Panc1 (cell line): ENCODE results near the gene WNK4. TPM values are rescaled to one million over a fixed set of nuclear protein-coding genes. Genes with fewer than 3 reads are reported as not detected.

Source experiments
- ATAC-seq: fragments of 200-7000 bp; cut with Tn5 transposase; 2 replicates; pipeline ENCODE4 v1.9.1; 2020; ENCODE audit warnings: mild to moderate bottlenecking, moderate library complexity
- BruUV-seq: library from RNA; stranded (reverse); fragments of 400-500 nt; replicated peaks from 2 replicates; lab custom pipeline; 2021; lab: Mats Ljungman, UMichigan
- CTCF ChIA-PET: fragments of 300-600 bp; sonication (Branson Sonifier 250); formaldehyde crosslinking; loops from one replicate; lab custom pipeline; 2022; ENCODE audit warnings: antibody characterized with exemption; lab: Charles Lee
- POLR2A ChIA-PET: fragments of 300-600 bp; sonication (Branson Sonifier 250); formaldehyde crosslinking; loops from one replicate; lab custom pipeline; 2022; ENCODE audit warnings: antibody characterized with exemption; lab: Charles Lee
- DNase-seq: peaks from one replicate; pipeline ENCODE4 v3.0.0-alpha.2; 2010; ENCODE audit warnings: low read depth, low spot score
- H3K27ac ChIP-seq: 2 replicates; pipeline ENCODE4 v1.5.1; 2011; ENCODE audit warnings: mild to moderate bottlenecking, low read length, inconsistent platforms
- H3K27me3 ChIP-seq: fragments of 200-500 bp; sonication (Bioruptor generic); 2 replicates; pipeline ENCODE4 v1.6.0; 2014; ENCODE audit warnings: low read length, inconsistent platforms; ENCODE audit not compliant: control insufficient read depth, insufficient read depth
- H3K36me3 ChIP-seq: fragments of 200-500 bp; sonication (Bioruptor generic); 2 replicates; pipeline ENCODE4 v1.5.1; 2014; ENCODE audit warnings: inconsistent platforms, mild to moderate bottlenecking, low read length, moderate library complexity; ENCODE audit not compliant: control insufficient read depth, insufficient read depth
- H3K4me1 ChIP-seq: 2 replicates; pipeline ENCODE4 v1.5.1; 2011; ENCODE audit warnings: inconsistent platforms, mild to moderate bottlenecking, low read length, moderate library complexity; ENCODE audit not compliant: control insufficient read depth, insufficient read depth
- H3K4me3 ChIP-seq, 2 experiments: 2 replicates each; pipeline ENCODE4 v1.5.1; 2011 to 2012; ENCODE audit warnings: low read depth in 2 of 2, low read length in 2 of 2, mild to moderate bottlenecking in 2 of 2, inconsistent platforms in 1 of 2, moderate library complexity in 1 of 2
- H3K9me3 ChIP-seq: fragments of 200-500 bp; sonication (Bioruptor generic); 2 replicates; pipeline ENCODE4 v1.5.1; 2014; ENCODE audit warnings: low read depth, mild to moderate bottlenecking, inconsistent platforms, low read length, moderate library complexity; ENCODE audit not compliant: control insufficient read depth, insufficient read depth
- CTCF ChIP-seq: fragments of 450-650 bp; IDR thresholded peaks from 2 replicates; pipeline ENCODE4 v1.5.1; 2017; ENCODE audit warnings: mild to moderate bottlenecking
- POLR2AphosphoS5 ChIP-seq: IDR thresholded peaks from 2 replicates; pipeline ENCODE4 v1.6.1; 2012; ENCODE audit warnings: mild to moderate bottlenecking, low read depth, low read length, moderate library complexity
- REST ChIP-seq, 2 experiments: IDR thresholded peaks; 2 replicates each; pipeline ENCODE4 v1.6.1; 2011 to 2012; ENCODE audit warnings: low read depth in 2 of 2, control low read depth in 1 of 2, low read length in 1 of 2, mild to moderate bottlenecking in 1 of 2, moderate library complexity in 1 of 2; ENCODE audit not compliant: insufficient read depth in 1 of 2
- SIN3A ChIP-seq: IDR thresholded peaks from 2 replicates; pipeline ENCODE4 v1.6.1; 2012; ENCODE audit warnings: low read depth, mild to moderate bottlenecking, low read length, moderate library complexity, borderline replicate concordance; ENCODE audit not compliant: insufficient read depth
- TCF7L2 ChIP-seq: IDR thresholded peaks from 2 replicates; pipeline ENCODE4 v1.6.1; 2011; ENCODE audit warnings: mild to moderate bottlenecking, low read depth, low read length, inconsistent platforms
- in situ Hi-C: cut with HindIII; loops from 2 replicates; pipeline ENCODE4 v1.10.0; 2016; ENCODE audit warnings: low sequenced_read_pairs, low pct_unique_long_range_greater_than_20kb
- intact Hi-C: fragments of 100-400 bp; cut with micrococcal nuclease; formaldehyde crosslinking; loops from one replicate; pipeline ENCODE4 v1.10.0; 2022; ENCODE audit not compliant: unreplicated experiment
- total RNA-seq: library from RNA; stranded (reverse); gene quantifications from one replicate; pipeline ENCODE4 v1.2.1, GENCODE V29; 2021; ENCODE audit not compliant: unreplicated experiment

WNK4 gene
- total RNA-seq, 1 experiment from 2014 or later, result 3.5 TPM

- ChIA-PET POLR2A (no interaction called here), CTCF (no interaction called here)
- DNase-seq, result no peak
- no TSS peak for BruUV-seq
- no peaks in the 10 kb centered on the region for H3K27me3 ChIP-seq
- H3K36me3 ChIP-seq, result peaks cover 4% of the 10 kb centered on the region
- no peaks in the 10 kb centered on the region for H3K9me3 ChIP-seq
- intact Hi-C loops (no loop called here), in situ Hi-C loops (no loop called here)
- H3K4me3 ChIP-seq, result no peak overlapping the region
- peaks cover 7% of the 10 kb centered on the region for H3K4me1 ChIP-seq
- ATAC-seq, result no peak; the same call in 1 of the 2 replicates
- TF ChIP-seq TCF7L2 (no peak), CTCF (peak; percentile 76)
- no peak overlapping the region for H3K27ac ChIP-seq
Measured at GRCh38 chr17:42819939-42820535, 39.6 kb downstream of the WNK4 start.

GRCh38 chr17:42821176-42821575, 40.8 kb downstream of the WNK4 start:
- BruUV-seq, result no TSS peak
- Histone ChIP-seq H3K27ac (no peak overlapping the region), H3K9me3 (no peaks in the 10 kb centered on the region), H3K4me1 (peaks cover 7% of the 10 kb centered on the region), H3K36me3 (no peaks in the 10 kb centered on the region; the same call in none of the 2 replicates), H3K27me3 (no peaks in the 10 kb centered on the region), H3K4me3 (no peak overlapping the region)
- TF ChIP-seq TCF7L2, result no peak
- TF ChIP-seq SIN3A, result no peak
- TF ChIP-seq REST (IDR thresholded peaks at IDR 0.05; ENCODE audit: insufficient read depth in 1 of 2, low read depth in 2 of 2, low read length in 1 of 2), result no peak
- no peak for TF ChIP-seq POLR2AphosphoS5
- no peak for TF ChIP-seq CTCF
- ChIA-PET POLR2A (no interaction called here), CTCF (no interaction called here)
- intact Hi-C loops, result no loop called here
- in situ Hi-C loops, result no loop called here
- DNase-seq (no peak), ATAC-seq (no peak)
